Stomach (tissue), 4 donors: ENCODE results near the gene ACTG1.

ENCODE experiments used
- CTCF ChIP-seq, 7 experiments: fragments of 450-650 bp in 4 of 7; fragments of 200-600 bp in 3 of 7; sonication (generic) in 3 of 7; IDR thresholded peaks; one replicate each; pipeline ENCODE4 v1.5.1; 2016 to 2019; ENCODE audit warnings: antibody characterized with exemption in 7 of 7, control low read depth in 2 of 7, mild to moderate bottlenecking in 1 of 7
- EP300 ChIP-seq: sonication (generic); formaldehyde crosslinking; IDR thresholded peaks from one replicate; pipeline ENCODE4 v1.6.1; 2017; ENCODE audit warnings: antibody characterized with exemption
- POLR2AphosphoS5 ChIP-seq, 3 donors: sonication (generic); formaldehyde crosslinking; IDR thresholded peaks; one replicate each; pipeline ENCODE4 v1.6.1; 2016; ENCODE audit warnings: antibody characterized with exemption in 3 of 3

- TF ChIP-seq CTCF (IDR thresholded peaks at IDR 0.05) (no peak), EP300 (no peak), POLR2AphosphoS5 (IDR thresholded peaks at IDR 0.05) (no peak)
Measured at GRCh38 chr17:81466564-81467472, 45.8 kb downstream of the ACTG1 start.
